GM23248 (cell line): ENCODE measurements around the gene POLD3.
"Not testable (repeated sequence)": the region's sequence is repeated elsewhere in the genome, so short reads cannot be mapped to it uniquely, and the experiment has no call there.

Experiments used
- EZH2 ChIP-seq: fragments of 200-600 bp; sonication (generic); IDR thresholded peaks from 2 replicates; pipeline ENCODE4 v1.6.1; 2018; ENCODE audit warnings: antibody characterized with exemption, mild to moderate bottlenecking; ENCODE audit not compliant: insufficient read depth, poor library complexity, severe bottlenecking
- EZH2phosphoT487 ChIP-seq: fragments of 200-600 bp; sonication (generic); IDR thresholded peaks from 2 replicates; pipeline ENCODE4 v1.6.1; 2018; ENCODE audit warnings: antibody characterized with exemption, moderate library complexity, mild to moderate bottlenecking, low read depth; ENCODE audit not compliant: insufficient read depth

- TF ChIP-seq EZH2phosphoT487, EZH2: not testable (repeated sequence)
Measured at GRCh38 chr11:74659124-74659523, 66.7 kb downstream of the POLD3 start.
